GM12878 (cell line): ENCODE data around the gene GALT. TPM values are rescaled to one million over a fixed set of nuclear protein-coding genes. Genes with fewer than 3 reads are reported as not detected.

Source experiments
- ATAC-seq: fragments of 200-7000 bp; cut with Tn5 transposase; 3 replicates; pipeline ENCODE4 v1.9.1; 2020; ENCODE audit warnings: mild to moderate bottlenecking, moderate library complexity
- BruUV-seq: library from RNA; stranded (reverse); fragments of 400-500 nt; replicated peaks from 2 replicates; lab custom pipeline; 2021; lab: Mats Ljungman, UMichigan
- CTCF ChIA-PET: fragments of 300-600 bp; sonication (Branson Sonifier 250); formaldehyde crosslinking; extraction: SDS; loops from one replicate; lab custom pipeline; 2021; ENCODE audit warnings: inconsistent platforms; lab: Yijun Ruan, JAX
- POLR2A ChIA-PET: fragments of 350-600 bp; formaldehyde crosslinking; extraction: SDS; loops from one replicate; lab custom pipeline; 2021; ENCODE audit warnings: inconsistent platforms; lab: Charles Lee
- RAD21 ChIA-PET: fragments of 300-600 bp; sonication (Branson Sonifier 250); formaldehyde crosslinking; loops from one replicate; lab custom pipeline; 2023; ENCODE audit warnings: antibody characterized with exemption; ENCODE audit not compliant: unreplicated experiment; lab: Charles Lee
- SMC1A ChIA-PET: fragments of 300-600 bp; sonication (Branson Sonifier 250); formaldehyde crosslinking; loops from one replicate; lab custom pipeline; 2023; ENCODE audit not compliant: unreplicated experiment, uncharacterized antibody; lab: Charles Lee
- DNase-seq: peaks from one replicate; pipeline ENCODE4 v3.0.0-alpha.2; 2011; ENCODE audit warnings: low read depth, low spot score
- FAIRE-seq: peaks from 3 replicates; lab custom pipeline; 2011; peaks lifted over from hg19 to GRCh38; lab: Jason Lieb, UNC
- H2AFZ ChIP-seq: 2 replicates; pipeline ENCODE4 v1.6.0; 2011; ENCODE audit warnings: low read depth, low read length, control low read depth; ENCODE audit not compliant: control insufficient read depth
- H3K27ac ChIP-seq: 2 replicates; pipeline ENCODE4 v1.5.1; 2011; ENCODE audit warnings: control low read depth; ENCODE audit not compliant: control insufficient read depth, insufficient read depth
- H3K27me3 ChIP-seq, 2 experiments: replicated peaks in 1 of 2; 2 replicates each; pipeline versions ENCODE4 v1.6.0 to v1.6.1; 2011; ENCODE audit warnings: low read length in 1 of 2; ENCODE audit not compliant: control insufficient read depth in 2 of 2, insufficient read depth in 2 of 2
- H3K36me3 ChIP-seq, 2 experiments: 2 replicates each; pipeline ENCODE4 v1.5.1; 2011; ENCODE audit warnings: low read length in 1 of 2; ENCODE audit not compliant: control insufficient read depth in 2 of 2, insufficient read depth in 2 of 2
- H3K4me1 ChIP-seq: 2 replicates; pipeline ENCODE4 v1.6.1; 2011; ENCODE audit warnings: mild to moderate bottlenecking, low read length, moderate library complexity, mixed read lengths; ENCODE audit not compliant: control insufficient read depth, insufficient read depth
- H3K4me2 ChIP-seq: 2 replicates; pipeline ENCODE4 v1.6.0; 2011; ENCODE audit warnings: control low read depth; ENCODE audit not compliant: control insufficient read depth, insufficient read depth
- H3K4me3 ChIP-seq: fragments of 200-600 bp; sonication (generic); 2 replicates; pipeline ENCODE4 v1.5.1; 2016
- H3K79me2 ChIP-seq: 2 replicates; pipeline ENCODE4 v1.6.0; 2011; ENCODE audit warnings: low read length; ENCODE audit not compliant: control insufficient read depth, insufficient read depth
- H3K9ac ChIP-seq: 2 replicates; pipeline ENCODE4 v1.8.0; 2011; ENCODE audit warnings: low read length, control low read depth, mixed read lengths; ENCODE audit not compliant: control insufficient read depth, insufficient read depth
- H3K9me3 ChIP-seq: replicated peaks from 3 replicates; pipeline ENCODE4 v1.5.1; 2011; ENCODE audit warnings: mild to moderate bottlenecking, low read length; ENCODE audit not compliant: control insufficient read depth, insufficient read depth
- H4K20me1 ChIP-seq: 2 replicates; pipeline ENCODE4 v1.6.0; 2011; ENCODE audit not compliant: control insufficient read depth, insufficient read depth
- BMI1 ChIP-seq: fragments of 450-650 bp; IDR thresholded peaks from 2 replicates; pipeline ENCODE4 v1.6.1; 2016; ENCODE audit warnings: mild to moderate bottlenecking, moderate library complexity, borderline replicate concordance
- EGR1 ChIP-seq, 2 experiments: IDR thresholded peaks; 1 replicate in 1 of 2; 2 replicates in 1 of 2; pipeline ENCODE4 v1.6.1; 2011 to 2012; ENCODE audit warnings: low read depth in 2 of 2, low read length in 2 of 2, borderline replicate concordance in 1 of 2, mild to moderate bottlenecking in 1 of 2, moderate library complexity in 1 of 2
- FOXM1 ChIP-seq: IDR thresholded peaks from 2 replicates; pipeline ENCODE4 v1.6.1; 2012; ENCODE audit warnings: low read depth, mild to moderate bottlenecking, inconsistent platforms, low read length, moderate library complexity
- KDM1A ChIP-seq: fragments of 200-600 bp; sonication (generic); IDR thresholded peaks from 2 replicates; pipeline ENCODE4 v1.6.1; 2016; ENCODE audit warnings: borderline replicate concordance
- MYC ChIP-seq: IDR thresholded peaks from 2 replicates; pipeline ENCODE4 v1.6.1; 2011; ENCODE audit warnings: mild to moderate bottlenecking, low read length, moderate library complexity, inconsistent platforms; ENCODE audit not compliant: insufficient read depth, insufficient replicate concordance, insufficient read length, severe bottlenecking
- NR2C1 ChIP-seq: fragments of 450-650 bp; IDR thresholded peaks from 2 replicates; pipeline ENCODE4 v1.6.1; 2017; ENCODE audit warnings: antibody characterized with exemption, mild to moderate bottlenecking, moderate library complexity
- PML ChIP-seq: IDR thresholded peaks from 2 replicates; pipeline ENCODE4 v1.6.1; 2012; ENCODE audit warnings: low read length, inconsistent platforms
- SMC3 ChIP-seq: IDR thresholded peaks from 2 replicates; pipeline ENCODE4 v1.6.1; 2011; ENCODE audit warnings: low read length, improper control_type of control experiment, borderline replicate concordance
- ZNF207 ChIP-seq: fragments of 450-650 bp; IDR thresholded peaks from 2 replicates; pipeline ENCODE4 v1.6.1; 2014; ENCODE audit warnings: antibody characterized with exemption, mild to moderate bottlenecking, borderline replicate concordance
- WGBS: methylation state at CpG from one replicate; pipeline ENCODE4 v1.1.6; 2016; ENCODE audit warnings: low lambda C conversion rate; ENCODE audit not compliant: insufficient replicate concordance, insufficient coverage; ENCODE audit errors: missing lambda C conversion rate; 5-methylcytosine and 5-hydroxymethylcytosine counted together
- in situ Hi-C: fragments of 300-500 bp; cut with MboI; formaldehyde crosslinking; loops from 9 replicates; pipeline ENCODE4 v1.14.3; 2018; ENCODE audit warnings: mixed read lengths
- intact Hi-C: fragments of 100-400 bp; cut with micrococcal nuclease; formaldehyde crosslinking; loops from one replicate; pipeline ENCODE4 v1.14.2; 2022; ENCODE audit not compliant: unreplicated experiment
- polyA plus RNA-seq, 11 experiments: library from polyadenylated mRNA; depleted of rRNA in 4 of 11; unstranded in 6 of 11; stranded (reverse) in 5 of 11; fragments of >200 nt; fragmentation: Nextera tagmentation in 4 of 11; fragmentation: Illumina TruSeq in 1 of 11; extraction: Ambion mirVana in 4 of 11; extraction: Trizol in 1 of 11; gene quantifications; 1 replicate in 1 of 11; 2 replicates in 10 of 11; pipeline versions ENCODE4 v1.2.1 to v1.2.3, GENCODE V29; 2011 to 2016; ENCODE audit warnings: inconsistent platforms in 2 of 11, missing spikeins in 2 of 11, low read depth in 1 of 11
- total RNA-seq, 4 experiments: library from RNA; depleted of rRNA in 3 of 4; stranded (reverse); fragments of >200 nt in 3 of 4; fragmentation: Illumina TruSeq in 1 of 4; extraction: Trizol in 1 of 4; gene quantifications; 2 replicates each; pipeline versions ENCODE4 v1.2.1 to v1.2.3, GENCODE V29; 2013 to 2021

The GALT gene
- total and polyA plus RNA-seq, 10 of the 15 experiments (the other 5 are each of a cell fraction or from before 2014, with no cell fraction given), result 9.3 to 34.1 (median 26.9) TPM

DNA sequence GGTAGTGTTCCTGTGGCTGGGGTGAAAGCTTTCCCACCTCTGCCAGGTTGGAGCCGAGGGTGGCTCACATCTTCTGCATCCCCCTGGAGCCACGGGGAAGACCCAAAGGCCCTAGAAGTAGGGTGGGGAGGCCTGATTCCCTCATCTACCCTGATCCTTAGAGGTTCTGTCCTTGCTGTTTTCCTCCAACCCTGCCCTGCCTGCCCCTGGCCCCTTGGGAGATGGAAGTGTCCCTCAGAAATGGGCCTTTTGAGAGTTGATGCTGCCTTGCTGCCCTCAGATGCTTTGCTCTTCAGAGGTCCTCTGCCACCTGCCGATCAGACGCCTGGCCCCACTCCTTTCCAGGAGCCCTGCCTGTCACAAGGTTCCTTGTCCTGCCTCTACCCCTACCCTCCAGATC lies 38.3 kb downstream of the GALT start:
- no TSS peak for BruUV-seq
- no peak for ATAC-seq
- no peak for FAIRE-seq
- ChIA-PET POLR2A (no interaction called here), RAD21 (no interaction called here), CTCF (interaction anchor here (1.5 kb wide), 1 partner anchor 18 kb away, joined by 3 read pairs; no protein-coding TSS in a partner anchor), SMC1A (no interaction called here)
- Histone ChIP-seq H3K27me3 (no peaks in the 10 kb centered on the region; a peak in 2 of 4 replicates), H3K36me3 (no peaks in the 10 kb centered on the region), H3K9ac (no peak overlapping the region), H3K27ac (no peak overlapping the region), H3K4me1 (peaks cover 12% of the 10 kb centered on the region), H4K20me1 (no peaks in the 10 kb centered on the region), H3K79me2 (no peaks in the 10 kb centered on the region), H3K4me2 (no peak overlapping the region), H3K9me3 (no peaks in the 10 kb centered on the region), H2AFZ (no peak overlapping the region), H3K4me3 (no peak overlapping the region)
- intact Hi-C loops, result no loop called here
- no peak for TF ChIP-seq FOXM1
- WGBS, result 35% methylated on average over 4 of the region's 4 CpGs
- no peak for DNase-seq
- in situ Hi-C loops, result no loop called here

DNA sequence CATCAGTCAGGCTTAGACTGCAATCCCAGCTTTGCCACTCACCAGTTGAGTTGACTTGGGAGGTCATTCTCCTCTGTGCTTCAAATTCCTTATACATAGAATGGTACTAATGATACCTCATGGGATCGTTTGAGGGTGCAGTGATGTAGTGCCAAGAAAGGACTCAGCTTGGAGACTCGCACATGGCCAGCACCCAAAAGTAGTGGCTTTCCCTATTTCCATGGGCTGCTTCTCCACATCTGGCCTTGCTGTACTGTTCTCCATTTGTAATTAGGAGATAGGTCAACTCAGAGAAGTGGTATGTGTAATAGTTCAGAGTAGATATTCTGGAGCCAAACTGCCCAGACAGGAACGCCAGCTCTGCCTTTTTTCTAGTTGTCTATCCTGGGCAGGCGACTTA lies 39.1 kb downstream of the GALT start:
- RAD21 ChIA-PET, result interaction anchor here (0.7 kb wide), 1 partner anchor 17 kb away, joined by 4 read pairs; no protein-coding TSS in a partner anchor
- DNase-seq (no peak), ATAC-seq (no peak), FAIRE-seq (no peak)
- SMC1A ChIA-PET, result interaction anchor here (1.0 to 1.1 kb wide), 2 partner anchors 9 to 210 kb away, joined by 3 read pairs; no protein-coding TSS in a partner anchor
- CTCF ChIA-PET, result interaction anchor here (0.8 to 0.9 kb wide), 2 partner anchors 17 to 282 kb away, joined by 4 read pairs; no protein-coding TSS in a partner anchor
- no peak overlapping the region for H3K9ac ChIP-seq
- intact Hi-C loops, result no loop called here
- H3K4me3 ChIP-seq, result no peak overlapping the region
- H3K9me3 ChIP-seq, result no peaks in the 10 kb centered on the region
- WGBS, result 24% methylated on average over 4 of the region's 4 CpGs
- H3K27me3 ChIP-seq, result no peaks in the 10 kb centered on the region; a peak in 2 of 4 replicates
- in situ Hi-C loops, result no loop called here
- no TSS peak for BruUV-seq
- H3K4me1 ChIP-seq, result peaks cover 12% of the 10 kb centered on the region
- H3K36me3 ChIP-seq, result no peaks in the 10 kb centered on the region
- POLR2A ChIA-PET, result no interaction called here
- H3K4me2 ChIP-seq, result no peak overlapping the region
- no peaks in the 10 kb centered on the region for H3K79me2 ChIP-seq
- TF ChIP-seq ZNF207 (no peak), KDM1A (no peak), BMI1 (no peak), MYC (no peak), PML (no peak), NR2C1 (no peak), EGR1 (IDR thresholded peaks at IDR 0.05; ENCODE audit: borderline replicate concordance in 1 of 2, low read depth in 2 of 2, low read length in 2 of 2) (no peak), SMC3 (no peak)
- no peaks in the 10 kb centered on the region for H4K20me1 ChIP-seq
- no peak overlapping the region for H3K27ac ChIP-seq
- no peak overlapping the region for H2AFZ ChIP-seq
